ENCODE results near the gene CYP2A6. TPM values are rescaled to one million over a fixed set of nuclear protein-coding genes. Genes with fewer than 3 reads are reported as not detected.

The CYP2A6 gene
- total and polyA plus RNA-seq, 2 donors from 2014 or later, result not detected

DNA sequence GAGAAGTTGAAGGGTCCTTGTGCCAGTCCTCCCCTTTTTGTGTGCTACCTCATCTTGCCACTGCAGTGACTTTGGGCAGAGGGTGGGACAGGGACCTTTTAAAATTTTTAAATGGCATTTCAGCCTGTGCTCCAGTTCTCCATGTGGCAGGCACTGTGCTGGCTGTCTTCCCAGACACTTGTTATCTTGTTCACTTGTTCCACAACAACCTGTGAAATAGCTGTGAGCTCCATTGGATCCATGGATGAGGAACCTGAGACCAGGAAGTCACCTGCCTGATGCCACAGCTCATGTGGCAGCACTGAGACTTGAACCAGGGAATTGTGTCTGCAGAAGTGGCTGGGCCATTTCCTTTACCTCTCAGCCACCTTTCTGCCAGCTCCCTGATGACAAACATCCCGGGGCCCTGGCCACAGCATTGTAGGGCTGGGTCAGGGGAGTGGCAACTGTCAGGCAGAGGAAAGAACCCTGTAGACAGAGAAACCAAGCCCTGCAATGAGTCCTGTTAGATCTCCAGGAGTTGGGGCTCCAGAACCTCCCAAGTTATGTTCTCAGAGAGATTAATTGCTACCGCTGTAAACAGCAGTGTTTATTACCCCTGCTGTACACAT lies 44.9 kb downstream of the CYP2A6 start:
- H3K4me3 ChIP-seq (ENCODE audit: low read length in 3 of 3), result no peak overlapping the region
- no peak overlapping the region for H3K9ac ChIP-seq (ENCODE audit: low read length in 3 of 3)
- H3K9me3 ChIP-seq (ENCODE audit: control insufficient read depth in 2 of 3, insufficient read depth in 1 of 3, low read length in 3 of 3), result no peaks in the 10 kb centered on the region
- peak overlapping the region; percentile 65 to 76 for H3K27ac ChIP-seq (ENCODE audit: low read depth in 2 of 2, low read length in 2 of 2)
- TF ChIP-seq, protein P1, sequence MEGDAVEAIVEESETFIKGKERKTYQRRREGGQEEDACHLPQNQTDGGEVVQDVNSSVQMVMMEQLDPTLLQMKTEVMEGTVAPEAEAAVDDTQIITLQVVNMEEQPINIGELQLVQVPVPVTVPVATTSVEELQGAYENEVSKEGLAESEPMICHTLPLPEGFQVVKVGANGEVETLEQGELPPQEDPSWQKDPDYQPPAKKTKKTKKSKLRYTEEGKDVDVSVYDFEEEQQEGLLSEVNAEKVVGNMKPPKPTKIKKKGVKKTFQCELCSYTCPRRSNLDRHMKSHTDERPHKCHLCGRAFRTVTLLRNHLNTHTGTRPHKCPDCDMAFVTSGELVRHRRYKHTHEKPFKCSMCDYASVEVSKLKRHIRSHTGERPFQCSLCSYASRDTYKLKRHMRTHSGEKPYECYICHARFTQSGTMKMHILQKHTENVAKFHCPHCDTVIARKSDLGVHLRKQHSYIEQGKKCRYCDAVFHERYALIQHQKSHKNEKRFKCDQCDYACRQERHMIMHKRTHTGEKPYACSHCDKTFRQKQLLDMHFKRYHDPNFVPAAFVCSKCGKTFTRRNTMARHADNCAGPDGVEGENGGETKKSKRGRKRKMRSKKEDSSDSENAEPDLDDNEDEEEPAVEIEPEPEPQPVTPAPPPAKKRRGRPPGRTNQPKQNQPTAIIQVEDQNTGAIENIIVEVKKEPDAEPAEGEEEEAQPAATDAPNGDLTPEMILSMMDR (IDR thresholded peaks at IDR 0.05; ENCODE audit: borderline replicate concordance, extremely low read depth, insufficient read depth), result no peak
- intact Hi-C loops (cut with DNase I), result loop anchor here (10.0 kb wide), 1 partner anchor 141 kb away; no protein-coding TSS in a partner anchor
- no peak for FAIRE-seq
- H3K27me3 ChIP-seq (ENCODE audit: control insufficient read depth, insufficient read depth, low read length), result no peaks in the 10 kb centered on the region
- peaks cover 0 to 75% (median 34%) of the 10 kb centered on the region in 3 donors for H3K4me1 ChIP-seq (ENCODE audit: control insufficient read depth in 2 of 3, insufficient read depth in 2 of 3, low read depth in 1 of 3, low read length in 3 of 3)
- DNase-seq, result no peak
- H3K36me3 ChIP-seq (ENCODE audit: control insufficient read depth in 2 of 3, insufficient read depth in 3 of 3, low read length in 3 of 3), result peaks cover 0 to 14% (median 9%) of the 10 kb centered on the region in 3 donors

DNA sequence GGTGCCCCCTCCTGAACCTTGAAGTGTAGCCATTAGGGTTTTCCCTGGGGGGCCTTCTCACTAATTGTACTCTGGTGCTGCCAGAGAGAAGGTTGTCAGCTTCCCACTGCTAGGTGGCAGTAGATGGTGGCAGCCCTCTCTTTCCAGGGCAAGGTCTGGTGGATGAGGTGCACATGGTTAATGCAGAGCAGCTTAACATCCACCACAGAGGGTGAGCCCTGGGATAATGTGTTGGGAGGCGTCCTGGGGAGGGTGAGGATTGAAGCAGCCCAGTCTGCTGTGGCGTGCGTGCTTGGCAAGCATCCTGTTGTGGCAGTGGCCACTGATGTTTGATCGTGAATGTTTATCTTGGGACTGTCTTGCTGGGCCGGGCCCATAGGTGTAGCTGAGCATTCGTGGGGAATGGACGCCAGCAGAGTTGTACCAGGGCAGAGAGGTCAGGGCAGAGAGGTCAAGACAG lies 45.4 kb downstream of the CYP2A6 start:
- TF ChIP-seq, protein P1 (IDR thresholded peaks at IDR 0.05; ENCODE audit: borderline replicate concordance, extremely low read depth, insufficient read depth), result peak; percentile 5
- H3K27ac ChIP-seq (ENCODE audit: low read depth in 2 of 2, low read length in 2 of 2), result no peak overlapping the region
- H3K4me3 ChIP-seq (ENCODE audit: low read length in 3 of 3), result no peak overlapping the region
- intact Hi-C loops (cut with DNase I), result loop anchor here (10.0 kb wide), 1 partner anchor 140 kb away; no protein-coding TSS in a partner anchor
- H3K9me3 ChIP-seq (ENCODE audit: control insufficient read depth in 2 of 3, insufficient read depth in 1 of 3, low read length in 3 of 3), result no peaks in the 10 kb centered on the region
- no peaks in the 10 kb centered on the region for H3K27me3 ChIP-seq (ENCODE audit: control insufficient read depth, insufficient read depth, low read length)
- peaks cover 0 to 76% (median 34%) of the 10 kb centered on the region in 3 donors for H3K4me1 ChIP-seq (ENCODE audit: control insufficient read depth in 2 of 3, insufficient read depth in 2 of 3, low read depth in 1 of 3, low read length in 3 of 3)
- H3K36me3 ChIP-seq (ENCODE audit: control insufficient read depth in 2 of 3, insufficient read depth in 3 of 3, low read length in 3 of 3), result peaks cover 0 to 14% (median 9%) of the 10 kb centered on the region in 3 donors
- DNase-seq (peak in 1 of 5 donors; percentile 39), FAIRE-seq (no peak)
- H3K9ac ChIP-seq (ENCODE audit: low read length in 3 of 3), result no peak overlapping the region

DNA sequence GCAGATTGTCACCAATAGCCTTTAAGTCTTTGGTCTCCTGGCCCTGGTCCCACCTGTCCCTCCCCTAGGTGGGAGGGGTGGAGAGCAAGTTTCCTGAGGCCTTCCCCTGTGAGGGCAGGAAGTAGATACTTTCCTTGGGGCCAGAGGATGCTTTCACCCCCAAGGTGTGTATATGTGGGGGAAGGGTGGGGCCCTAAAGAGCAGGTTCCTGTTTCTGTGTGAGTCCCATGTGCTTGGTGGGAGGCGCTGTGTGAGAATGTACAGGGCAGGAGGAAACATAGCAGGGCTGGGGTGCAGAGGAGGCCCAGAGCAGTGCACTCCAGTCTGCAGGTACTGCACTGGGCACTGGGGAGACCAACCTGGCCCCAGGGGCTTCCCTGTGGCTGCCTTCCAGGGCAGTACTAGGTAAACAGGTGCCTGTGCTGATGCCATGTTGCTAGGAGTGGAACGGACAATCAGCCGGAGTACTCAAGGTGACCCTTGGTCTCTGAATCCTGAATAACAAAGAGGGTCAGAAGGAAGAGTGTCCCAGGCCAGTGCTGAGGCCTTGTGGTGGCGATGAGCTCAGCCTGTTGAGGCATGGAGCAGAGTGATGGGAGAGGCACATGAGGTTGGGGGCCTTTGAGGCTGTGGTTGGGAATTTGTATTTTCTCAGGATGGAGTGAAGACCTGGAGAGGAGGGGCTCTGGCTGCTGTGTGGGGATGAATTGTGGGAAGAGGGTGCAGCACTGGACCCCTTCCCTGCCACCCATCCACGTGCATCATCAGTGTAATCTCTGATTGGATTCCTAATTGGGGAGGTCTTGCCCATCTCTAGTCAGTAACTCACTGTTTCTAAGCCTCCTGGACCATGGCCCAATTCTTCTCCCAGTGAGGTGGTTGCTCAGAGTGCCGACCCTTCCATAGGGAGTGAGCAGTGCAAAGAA lies 46.1 kb downstream of the CYP2A6 start:
- Histone ChIP-seq H3K36me3 (ENCODE audit: control insufficient read depth in 2 of 3, insufficient read depth in 3 of 3, low read length in 3 of 3) (peaks cover 0 to 14% (median 9%) of the 10 kb centered on the region in 3 donors), H3K27me3 (ENCODE audit: control insufficient read depth, insufficient read depth, low read length) (no peaks in the 10 kb centered on the region), H3K4me3 (ENCODE audit: low read length in 3 of 3) (peak overlapping the region in 1 of 3 donors; percentile 46), H3K27ac (ENCODE audit: low read depth in 2 of 2, low read length in 2 of 2) (peak overlapping the region; percentile 73 to 83), H3K4me1 (ENCODE audit: control insufficient read depth in 2 of 3, insufficient read depth in 2 of 3, low read depth in 1 of 3, low read length in 3 of 3) (peaks cover 0 to 70% (median 34%) of the 10 kb centered on the region in 3 donors), H3K9me3 (ENCODE audit: control insufficient read depth in 2 of 3, insufficient read depth in 1 of 3, low read length in 3 of 3) (no peaks in the 10 kb centered on the region), H3K9ac (ENCODE audit: low read length in 3 of 3) (peak overlapping the region in 1 of 3 donors; percentile 66)
- intact Hi-C loops (cut with DNase I), result loop anchor here (10.0 kb wide), 1 partner anchor 139 kb away; no protein-coding TSS in a partner anchor
- FAIRE-seq, result no peak
- TF ChIP-seq, protein P1 (IDR thresholded peaks at IDR 0.05; ENCODE audit: borderline replicate concordance, extremely low read depth, insufficient read depth), result no peak
- DNase-seq, result peak in 2 of 5 donors; percentile 35 to 81

All from kidney (tissue), 14 donors.